Endometrium (tissue), 2 donors: ENCODE results near the gene STK32C.
"Not testable (repeated sequence)": the region's sequence is repeated elsewhere in the genome, so short reads cannot be mapped to it uniquely, and the experiment has no call there.

Experiments
- FAIRE-seq: peaks from 2 replicates; lab custom pipeline; 2012; peaks lifted over from hg19 to GRCh38; lab: Jason Lieb, UNC
- donor health status: control.
- donor health status: control.

Gene STK32C

GRCh38 chr10:132230557-132231210, 77.1 kb downstream of the STK32C start:
- no peak for FAIRE-seq

- FAIRE-seq = no peak
Measured at GRCh38 chr10:132229834-132230556, 77.8 kb downstream of the STK32C start.

- no peak for FAIRE-seq
Measured at GRCh38 chr10:132229096-132229495, 78.7 kb downstream of the STK32C start.

GRCh38 chr10:132228616-132229015, 79.1 kb downstream of the STK32C start:
- no peak for FAIRE-seq

GRCh38 chr10:132227851-132228390, 79.8 kb downstream of the STK32C start:
- FAIRE-seq = no peak

DNA sequence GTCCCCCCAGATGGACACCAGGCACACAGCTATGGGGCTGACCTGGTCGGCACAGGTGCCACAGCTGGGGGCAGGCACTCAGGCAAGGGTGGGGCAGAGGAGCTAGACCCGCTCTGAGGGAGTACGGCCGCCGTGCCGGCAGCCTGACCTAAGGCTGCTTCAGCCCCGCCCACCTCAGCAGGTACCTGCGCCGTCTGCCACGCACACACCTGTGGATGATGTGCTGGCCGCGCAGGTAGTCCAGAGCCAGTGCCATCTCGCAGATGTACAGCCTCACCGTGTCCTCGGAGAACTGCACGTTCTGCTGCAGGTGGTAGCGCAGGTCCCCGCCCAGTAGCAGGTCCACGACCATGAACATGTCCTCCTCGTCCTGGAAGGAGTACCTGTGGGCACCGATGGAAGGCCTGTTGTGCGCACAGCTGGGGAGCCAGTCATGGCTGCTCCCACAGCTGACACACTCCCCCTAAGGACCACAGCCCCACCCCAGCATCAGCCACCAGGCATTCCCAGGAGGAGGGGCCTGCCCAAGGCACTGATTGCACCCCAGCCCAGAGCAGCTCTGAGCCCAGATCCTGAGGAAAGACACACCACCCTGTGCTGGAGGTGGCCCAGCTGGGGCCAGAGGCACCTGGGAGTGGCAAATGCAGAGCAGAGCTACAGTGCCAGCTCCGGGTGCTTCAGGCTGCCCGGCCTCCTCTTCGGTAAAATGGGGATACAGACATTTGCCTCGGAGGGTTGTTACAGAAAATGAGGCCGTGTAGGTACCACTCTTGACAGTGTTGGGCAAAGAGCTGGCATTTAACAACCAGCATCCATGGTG, 81.0 kb downstream of the STK32C start:
- no peak for FAIRE-seq

DNA sequence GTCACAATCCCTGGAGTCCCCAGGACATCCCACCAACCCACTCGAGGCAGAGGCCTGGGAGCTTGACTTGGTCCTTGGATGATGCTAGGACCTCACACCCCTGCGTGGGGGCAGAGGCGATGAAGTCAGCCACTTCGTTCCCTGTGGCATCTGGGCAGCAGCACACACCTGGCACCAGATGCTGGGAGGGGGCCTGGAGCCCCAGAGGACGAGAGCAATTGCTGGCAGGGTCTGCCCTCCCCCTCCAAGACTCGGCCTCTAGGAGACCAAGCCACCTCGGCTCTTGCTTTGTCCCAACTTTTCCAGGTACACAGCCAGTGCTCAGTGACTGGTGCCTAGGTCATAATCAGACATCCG, 81.9 kb downstream of the STK32C start:
- FAIRE-seq = no peak

- no peak for FAIRE-seq
Measured at GRCh38 chr10:132225073-132225848, 82.5 kb downstream of the STK32C start.

DNA sequence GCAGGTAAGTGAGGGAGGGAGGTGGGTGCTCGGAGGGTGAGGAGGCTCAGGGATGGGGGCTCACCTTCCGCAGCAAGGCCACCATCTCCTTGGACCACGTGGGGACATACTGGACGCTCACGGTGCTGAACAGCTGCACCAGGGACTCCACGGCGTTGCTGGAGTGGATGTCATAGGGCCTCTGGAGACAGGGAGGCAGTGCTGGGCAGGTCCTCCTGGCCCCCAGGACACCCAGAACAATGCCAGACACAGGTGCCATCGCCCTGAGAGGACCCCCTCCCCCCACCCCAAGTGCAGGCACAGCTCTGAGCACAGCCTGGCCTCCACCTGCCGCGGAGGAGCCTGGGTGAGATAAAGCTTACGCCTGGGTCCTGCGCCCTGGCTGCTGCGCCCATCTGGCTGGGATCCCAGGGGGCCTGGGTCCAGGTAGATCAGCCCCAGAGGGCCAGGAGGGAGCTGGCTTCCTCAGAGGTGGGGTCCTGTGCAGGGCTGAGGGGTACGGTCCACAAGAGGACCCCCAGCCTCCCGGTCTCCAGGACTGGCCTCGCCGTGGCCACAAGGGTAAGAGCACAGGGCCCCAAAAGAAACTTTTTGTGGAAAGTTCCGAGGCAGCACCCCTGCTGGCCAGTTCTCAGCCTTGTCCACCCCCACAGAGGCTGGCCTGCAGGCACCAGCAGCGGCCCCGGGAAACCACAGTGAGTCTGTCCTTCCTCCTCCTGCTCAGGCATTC, 83.2 kb downstream of the STK32C start:
- no peak for FAIRE-seq

DNA sequence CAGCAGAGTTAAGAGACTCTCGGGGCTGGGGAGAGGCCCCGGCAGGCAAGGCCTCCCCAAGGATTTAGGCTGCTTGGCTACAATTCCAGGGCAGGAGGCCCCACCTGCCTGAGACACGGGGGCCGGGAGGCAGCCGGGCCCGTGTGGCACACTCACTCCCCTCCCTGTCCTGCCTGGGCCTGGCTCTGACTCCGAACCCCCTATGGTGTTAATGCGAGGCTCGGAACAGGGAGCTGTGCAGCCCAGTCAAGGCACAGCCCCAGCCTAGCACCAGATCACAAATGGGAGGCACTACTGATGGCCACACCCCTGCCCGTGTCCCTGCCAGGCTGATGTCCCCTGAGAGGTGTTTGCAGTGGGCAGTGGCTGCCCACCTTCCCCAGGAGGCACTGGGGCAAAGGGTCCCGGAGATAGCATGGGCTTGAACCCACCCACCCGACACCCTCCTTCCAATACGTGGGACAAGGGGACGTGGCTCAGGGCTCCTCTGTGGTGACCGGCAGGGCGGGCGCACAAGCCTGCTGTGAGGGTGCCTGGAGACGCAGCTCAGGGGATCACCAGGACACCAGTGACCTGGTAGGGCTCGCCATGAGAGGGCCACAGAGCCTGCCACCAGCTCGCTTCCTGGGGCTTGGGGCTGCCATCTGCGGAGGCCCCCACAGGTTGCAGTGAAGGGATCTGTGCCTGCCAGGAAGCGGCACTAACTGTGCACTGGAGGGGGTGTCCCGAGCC, 84.0 kb downstream of the STK32C start:
- no peak for FAIRE-seq

- no peak for FAIRE-seq
Measured at GRCh38 chr10:132223156-132223590, 84.6 kb downstream of the STK32C start.

DNA sequence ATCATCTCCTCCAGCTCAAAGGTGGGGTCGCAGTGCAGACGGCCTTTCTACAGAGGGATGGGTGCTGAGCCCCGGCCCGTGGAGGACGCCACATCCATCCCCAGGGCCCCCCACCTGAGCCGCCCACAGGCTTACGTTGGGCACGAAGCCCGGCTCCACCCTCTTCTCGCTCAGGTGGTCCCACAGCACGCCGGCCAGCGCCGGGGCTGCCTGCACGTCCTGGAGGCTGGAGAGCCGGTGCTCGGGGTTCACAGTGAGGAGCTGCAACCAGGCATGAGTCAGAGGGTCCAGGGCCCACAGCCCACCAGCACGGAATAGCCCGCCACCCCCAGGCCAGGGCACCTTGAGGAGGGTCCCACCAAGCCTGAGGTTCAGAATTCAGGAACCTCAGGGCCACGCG, 85.0 kb downstream of the STK32C start:
- no peak for FAIRE-seq

GRCh38 chr10:132220996-132221395, 86.8 kb downstream of the STK32C start:
- FAIRE-seq = not testable (repeated sequence)

DNA sequence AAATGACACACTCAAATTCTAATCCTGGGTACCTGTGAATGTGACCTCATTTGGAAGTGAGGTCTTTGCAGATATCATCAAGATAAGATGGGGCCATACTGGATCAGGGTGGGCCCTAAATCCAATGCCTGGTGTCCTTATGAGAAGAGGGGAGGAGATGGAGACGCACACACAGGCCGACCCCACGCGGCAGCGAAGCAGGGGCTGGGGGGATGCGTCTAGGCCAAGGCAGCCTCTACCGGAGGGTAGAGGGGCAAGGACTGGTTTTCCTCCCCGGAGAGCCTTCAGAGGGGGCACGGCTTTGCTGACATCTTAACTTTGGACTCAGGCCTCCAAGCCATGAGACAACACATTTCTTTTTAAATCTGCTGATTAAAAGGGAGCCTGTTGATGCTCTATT, 87.7 kb downstream of the STK32C start:
- no peak for FAIRE-seq

GRCh38 chr10:132219486-132219885, 88.3 kb downstream of the STK32C start:
- no peak for FAIRE-seq

- FAIRE-seq = not testable (repeated sequence)
Measured at GRCh38 chr10:132216441-132216840, 91.3 kb downstream of the STK32C start.

- FAIRE-seq = no peak
Measured at GRCh38 chr10:132213917-132214316, 93.8 kb downstream of the STK32C start.

GRCh38 chr10:132212816-132213215, 94.9 kb downstream of the STK32C start:
- FAIRE-seq = no peak

- FAIRE-seq = no peak
Measured at GRCh38 chr10:132211246-132211645, 96.5 kb downstream of the STK32C start.

- no peak for FAIRE-seq
Measured at GRCh38 chr10:132210766-132211165, 97.0 kb downstream of the STK32C start.
